HL-60/S4 treated with phorbol 12-myristate 13-acetate at 8.2 ng/mL for 4 days and 3 days (cell line): ENCODE data around the gene TTLL12.

Source experiments
- in situ Hi-C: fragments of 300-500 bp; cut with MboI; formaldehyde crosslinking; loops from 2 replicates; pipeline ENCODE4 v1.15.0; 2022; ENCODE audit warnings: low sequenced_read_pairs

TTLL12 gene

GRCh38 chr22:43174941-43175531 lies 11.9 kb downstream of the TTLL12 start:
- in situ Hi-C loops: no loop called here

- in situ Hi-C loops: no loop called here
Observed at GRCh38 chr22:43173976-43174720, 12.8 kb downstream of the TTLL12 start.

- in situ Hi-C loops: no loop called here
Observed at GRCh38 chr22:43173566-43173965, 13.4 kb downstream of the TTLL12 start.

- in situ Hi-C loops: no loop called here
Observed at GRCh38 chr22:43172191-43172590, 14.7 kb downstream of the TTLL12 start.

GRCh38 chr22:43171607-43172006 lies 15.3 kb downstream of the TTLL12 start:
- in situ Hi-C loops: no loop called here

- in situ Hi-C loops: no loop called here
Observed at GRCh38 chr22:43171019-43171491, 15.9 kb downstream of the TTLL12 start.

- in situ Hi-C loops: no loop called here
Observed at GRCh38 chr22:43170131-43170480, 16.8 kb downstream of the TTLL12 start.

- in situ Hi-C loops: no loop called here
Observed at GRCh38 chr22:43169310-43170130, 17.4 kb downstream of the TTLL12 start.

- in situ Hi-C loops: no loop called here
Observed at GRCh38 chr22:43168471-43169309, 18.2 kb downstream of the TTLL12 start.

GRCh38 chr22:43167001-43167589 lies 19.8 kb downstream of the TTLL12 start:
- in situ Hi-C loops: no loop called here

- in situ Hi-C loops: no loop called here
Observed at GRCh38 chr22:43166132-43166930, 20.6 kb downstream of the TTLL12 start.

GRCh38 chr22:43164636-43165035 lies 22.3 kb downstream of the TTLL12 start:
- in situ Hi-C loops: no loop called here

- in situ Hi-C loops: no loop called here
Observed at GRCh38 chr22:43163241-43163795, 23.6 kb downstream of the TTLL12 start.

- in situ Hi-C loops: no loop called here
Observed at GRCh38 chr22:43162412-43163150, 24.4 kb downstream of the TTLL12 start.

- in situ Hi-C loops: no loop called here
Observed at GRCh38 chr22:43160497-43161126, 26.3 kb downstream of the TTLL12 start.

GRCh38 chr22:43159484-43160178 lies 27.3 kb downstream of the TTLL12 start:
- in situ Hi-C loops: no loop called here

- in situ Hi-C loops: no loop called here
Observed at GRCh38 chr22:43158778-43159483, 28.0 kb downstream of the TTLL12 start.
